Parathyroid adenoma (tissue), 2 donors: Measurements from ENCODE around the gene NCOA6.

ENCODE experiments used
- H2AFZ ChIP-seq: fragments of 300-600 bp; sonication (generic); one replicate; pipeline ENCODE4 v1.7.0; 2017; ENCODE audit warnings: antibody characterized with exemption, mild to moderate bottlenecking
- H3K27ac ChIP-seq: fragments of 300-600 bp; sonication (generic); one replicate; pipeline ENCODE4 v1.7.0; 2017
- H3K27me3 ChIP-seq: fragments of 300-600 bp; sonication (generic); one replicate; pipeline ENCODE4 v1.7.0; 2017; ENCODE audit warnings: low read length; ENCODE audit not compliant: control insufficient read depth, insufficient read depth
- H3K36me3 ChIP-seq: fragments of 300-600 bp; sonication (generic); one replicate; pipeline ENCODE4 v1.7.0; 2017; ENCODE audit warnings: low read length; ENCODE audit not compliant: control insufficient read depth, insufficient read depth
- H3K4me1 ChIP-seq: fragments of 300-600 bp; sonication (generic); one replicate; pipeline ENCODE4 v1.7.0; 2017; ENCODE audit warnings: control low read depth
- H3K4me2 ChIP-seq: fragments of 300-600 bp; sonication (generic); one replicate; pipeline ENCODE4 v1.7.0; 2017; ENCODE audit warnings: low read length
- H3K4me3 ChIP-seq: fragments of 300-600 bp; sonication (generic); one replicate; pipeline ENCODE4 v1.7.0; 2017; ENCODE audit warnings: low read depth, low read length
- H3K79me2 ChIP-seq: fragments of 300-600 bp; sonication (generic); one replicate; pipeline ENCODE4 v1.7.0; 2017; ENCODE audit warnings: control low read depth
- H3K9ac ChIP-seq: fragments of 300-600 bp; sonication (generic); one replicate; pipeline ENCODE4 v1.7.0; 2017; ENCODE audit warnings: mild to moderate bottlenecking
- H3K9me3 ChIP-seq: fragments of 300-600 bp; sonication (generic); one replicate; pipeline ENCODE4 v1.7.0; 2017; ENCODE audit warnings: low read length; ENCODE audit not compliant: control insufficient read depth
- TF ChIP-seq, protein P1 (sequence below): fragments of 300-600 bp; sonication (generic); IDR thresholded peaks from one replicate; pipeline ENCODE4 v1.7.0; 2017; ENCODE audit warnings: antibody characterized with exemption, mild to moderate bottlenecking
- donor health status: primary hyperparathyroidism.

Gene NCOA6

DNA sequence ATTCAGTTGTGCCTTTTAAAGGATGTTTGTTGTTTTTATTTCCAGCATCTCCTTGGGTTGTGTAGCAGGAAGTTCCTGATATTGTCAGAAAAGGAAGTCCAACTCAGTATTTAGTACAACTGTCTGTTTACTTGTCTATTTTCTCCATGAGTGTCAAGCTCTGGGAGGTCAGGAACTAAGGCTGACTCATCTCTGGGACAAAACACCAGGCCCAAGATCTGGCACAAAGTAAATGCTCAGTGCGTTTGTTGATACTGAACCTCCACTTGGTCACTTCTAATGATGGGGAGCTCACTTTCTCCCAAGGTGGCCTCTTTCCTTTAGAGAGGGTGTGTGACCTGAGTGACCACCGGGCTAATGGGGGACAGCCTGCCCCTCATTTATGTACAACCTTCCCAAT, 136.0 kb downstream of the NCOA6 start:
- Histone ChIP-seq H3K27ac (no peak overlapping the region), H3K36me3 (no peaks in the 10 kb centered on the region), H3K79me2 (no peaks in the 10 kb centered on the region), H3K4me1 (no peaks in the 10 kb centered on the region), H3K27me3 (no peaks in the 10 kb centered on the region), H2AFZ (peak overlapping the region; percentile 29), H3K4me3 (no peak overlapping the region), H3K9ac (no peak overlapping the region), H3K9me3 (no peaks in the 10 kb centered on the region), H3K4me2 (no peak overlapping the region)
- TF ChIP-seq, protein P1, sequence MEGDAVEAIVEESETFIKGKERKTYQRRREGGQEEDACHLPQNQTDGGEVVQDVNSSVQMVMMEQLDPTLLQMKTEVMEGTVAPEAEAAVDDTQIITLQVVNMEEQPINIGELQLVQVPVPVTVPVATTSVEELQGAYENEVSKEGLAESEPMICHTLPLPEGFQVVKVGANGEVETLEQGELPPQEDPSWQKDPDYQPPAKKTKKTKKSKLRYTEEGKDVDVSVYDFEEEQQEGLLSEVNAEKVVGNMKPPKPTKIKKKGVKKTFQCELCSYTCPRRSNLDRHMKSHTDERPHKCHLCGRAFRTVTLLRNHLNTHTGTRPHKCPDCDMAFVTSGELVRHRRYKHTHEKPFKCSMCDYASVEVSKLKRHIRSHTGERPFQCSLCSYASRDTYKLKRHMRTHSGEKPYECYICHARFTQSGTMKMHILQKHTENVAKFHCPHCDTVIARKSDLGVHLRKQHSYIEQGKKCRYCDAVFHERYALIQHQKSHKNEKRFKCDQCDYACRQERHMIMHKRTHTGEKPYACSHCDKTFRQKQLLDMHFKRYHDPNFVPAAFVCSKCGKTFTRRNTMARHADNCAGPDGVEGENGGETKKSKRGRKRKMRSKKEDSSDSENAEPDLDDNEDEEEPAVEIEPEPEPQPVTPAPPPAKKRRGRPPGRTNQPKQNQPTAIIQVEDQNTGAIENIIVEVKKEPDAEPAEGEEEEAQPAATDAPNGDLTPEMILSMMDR: no peak

DNA sequence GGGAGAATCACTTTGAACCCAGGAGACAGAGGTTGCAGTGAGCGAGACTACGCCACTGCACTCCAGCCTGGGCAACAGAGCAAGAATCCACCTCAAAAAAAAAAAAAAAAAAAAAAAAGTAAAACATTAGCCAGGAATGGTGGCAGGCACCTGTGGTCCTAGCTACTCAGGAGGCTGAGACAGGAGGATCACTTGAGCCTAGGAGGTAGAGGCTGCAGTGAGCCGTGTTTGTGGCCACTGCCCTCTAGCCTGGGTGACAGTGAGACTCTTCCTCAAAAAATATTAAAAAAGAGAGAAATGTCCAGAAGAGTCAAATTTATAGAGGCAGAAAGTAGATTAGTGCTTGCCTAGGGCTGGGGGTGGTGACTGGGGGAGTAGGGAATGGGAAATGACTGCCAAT, 141.8 kb downstream of the NCOA6 start:
- Histone ChIP-seq H3K27ac (no peak overlapping the region), H3K4me1 (no peaks in the 10 kb centered on the region), H3K9ac (no peak overlapping the region), H3K4me3 (no peak overlapping the region), H3K4me2 (no peak overlapping the region), H3K36me3 (no peaks in the 10 kb centered on the region), H3K27me3 (no peaks in the 10 kb centered on the region), H2AFZ (no peak overlapping the region), H3K9me3 (no peaks in the 10 kb centered on the region), H3K79me2 (no peaks in the 10 kb centered on the region)
- TF ChIP-seq, protein P1: no peak

DNA sequence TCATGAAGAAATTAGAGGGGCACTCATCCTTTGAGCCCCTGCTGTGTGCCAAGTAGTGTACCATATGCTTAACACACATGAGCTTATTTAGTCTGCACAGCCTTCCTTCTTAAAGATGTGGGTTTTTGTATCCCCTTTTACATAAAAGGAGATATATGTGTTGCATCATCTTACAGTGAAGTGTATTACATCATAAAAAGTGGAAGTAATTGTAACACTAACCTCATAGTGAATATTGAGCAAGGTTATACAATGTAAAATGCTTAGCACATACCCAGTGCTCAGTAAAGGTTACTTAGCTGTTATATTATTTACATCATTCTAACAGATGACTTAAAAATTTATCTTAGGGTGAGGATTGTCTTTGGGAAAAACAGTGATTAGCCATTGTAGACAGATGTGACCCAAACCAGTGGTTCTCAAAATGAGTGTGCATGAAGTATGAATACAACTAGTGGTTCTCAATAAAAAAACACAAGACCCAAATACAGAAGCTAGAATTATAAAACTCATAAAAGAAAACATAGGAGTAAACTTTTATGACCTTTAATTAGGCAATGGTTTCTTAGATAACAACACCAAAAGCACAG, 144.8 kb downstream of the NCOA6 start:
- Histone ChIP-seq H3K36me3 (no peaks in the 10 kb centered on the region), H3K9me3 (no peaks in the 10 kb centered on the region), H3K79me2 (no peaks in the 10 kb centered on the region), H2AFZ (no peak overlapping the region), H3K4me3 (no peak overlapping the region), H3K4me1 (no peaks in the 10 kb centered on the region), H3K4me2 (no peak overlapping the region), H3K27me3 (no peaks in the 10 kb centered on the region), H3K9ac (no peak overlapping the region), H3K27ac (no peak overlapping the region)
- TF ChIP-seq, protein P1: no peak

DNA sequence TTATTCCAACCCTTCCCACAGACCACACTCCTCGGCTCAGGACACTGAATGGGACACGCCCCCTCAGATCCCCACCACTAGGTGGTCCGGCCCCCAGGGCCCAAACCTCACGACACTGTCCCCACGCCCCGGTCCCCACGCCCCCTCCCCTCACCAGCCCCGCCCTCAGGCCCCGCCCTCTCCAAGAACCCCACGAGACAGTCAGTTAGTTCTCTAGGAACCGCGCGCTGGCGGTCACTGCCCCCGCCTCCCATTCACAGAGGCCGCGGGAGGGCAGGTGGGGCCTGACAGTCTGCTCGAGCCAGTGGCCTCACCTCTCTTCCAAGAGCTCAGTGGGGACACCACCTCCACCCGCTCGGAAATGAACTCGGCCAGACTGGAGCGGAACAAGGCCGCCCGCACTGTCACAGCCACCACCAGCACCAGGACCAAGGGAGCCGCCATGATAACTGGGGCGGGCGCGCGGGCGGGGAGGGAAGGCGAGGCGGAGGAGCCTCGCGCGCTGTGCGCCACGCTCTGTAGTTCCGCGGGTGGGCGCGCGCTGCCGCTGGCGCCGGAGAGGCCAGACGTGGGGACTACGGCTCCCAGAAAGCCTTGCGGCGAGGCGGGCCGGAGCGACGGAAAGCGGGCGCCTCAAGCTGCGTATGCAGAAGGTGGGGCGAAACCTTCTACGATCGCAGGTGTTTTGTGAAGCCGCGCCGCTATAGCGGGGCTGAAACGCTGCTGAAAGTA, 148.6 kb downstream of the NCOA6 start, which contains the start of gene PIGU:
Gene PIGU, minus strand, starts transcription at position 451 of the 732 bp plus-strand sequence. Its CDS starts 7 bp downstream, at position 444.
- Histone ChIP-seq H3K9ac (peak within 1 kb of the TSS; percentile 19), H3K27ac (peak within 1 kb of the TSS; percentile 82), H3K79me2 (peaks cover 10% of the 10 kb centered on the region), H3K9me3 (no peaks in the 10 kb centered on the region), H3K4me3 (peak within 1 kb of the TSS; percentile 75), H3K36me3 (no peaks in the 10 kb centered on the region), H3K4me1 (peaks cover 3% of the 10 kb centered on the region), H3K4me2 (peak within 1 kb of the TSS; percentile 45), H2AFZ (peak within 1 kb of the TSS; percentile 69), H3K27me3 (no peaks in the 10 kb centered on the region)
- TF ChIP-seq, protein P1: peak; percentile 39
